Lung (tissue), 12 donors: ENCODE results near the gene MAGEC1. TPM values are rescaled to one million over a fixed set of nuclear protein-coding genes. Genes with fewer than 3 reads are reported as not detected.

Experiments used
- ATAC-seq: fragments of 200-7000 bp; cut with Tn5 transposase; one replicate; pipeline ENCODE4 v1.9.1; 2020; ENCODE audit warnings: moderate number of reproducible peaks; ENCODE audit not compliant: insufficient read depth, low FRiP score
- DNase-seq, 3 donors: peaks; one replicate each; pipeline ENCODE4 v3.0.0-alpha.2; 2013 to 2017
- H3K27ac ChIP-seq, 2 donors: one replicate each; pipeline ENCODE4 v1.5.1; 2013; ENCODE audit warnings: mild to moderate bottlenecking in 2 of 2, moderate library complexity in 2 of 2, control low read depth in 1 of 2, inconsistent platforms in 1 of 2, low read depth in 1 of 2, low read length in 1 of 2
- H3K27me3 ChIP-seq, 3 donors: one replicate each; pipeline ENCODE4 v1.5.1; 2013; ENCODE audit warnings: low read length in 2 of 3; ENCODE audit not compliant: control insufficient read depth in 3 of 3, insufficient read depth in 3 of 3
- H3K36me3 ChIP-seq, 4 donors: one replicate each; pipeline ENCODE4 v1.5.1; 2013; ENCODE audit warnings: low read length in 4 of 4, mild to moderate bottlenecking in 1 of 4, moderate library complexity in 1 of 4; ENCODE audit not compliant: control insufficient read depth in 4 of 4, insufficient read depth in 4 of 4
- H3K4me1 ChIP-seq, 5 donors: one replicate each; pipeline ENCODE4 v1.5.1; 2013; ENCODE audit warnings: low read length in 5 of 5, mild to moderate bottlenecking in 2 of 5, moderate library complexity in 1 of 5; ENCODE audit not compliant: control insufficient read depth in 5 of 5, insufficient read depth in 5 of 5
- H3K4me3 ChIP-seq: one replicate; pipeline ENCODE4 v1.5.1; 2013; ENCODE audit warnings: mild to moderate bottlenecking, control low read depth, moderate library complexity
- H3K9ac ChIP-seq, 2 donors: one replicate each; pipeline ENCODE4 v1.5.1; 2013; ENCODE audit warnings: low read length in 2 of 2, control low read depth in 1 of 2; ENCODE audit not compliant: insufficient read depth in 1 of 2
- H3K9me3 ChIP-seq, 4 donors: one replicate each; pipeline ENCODE4 v1.5.1; 2013; ENCODE audit warnings: low read length in 3 of 4, mild to moderate bottlenecking in 1 of 4, moderate library complexity in 1 of 4; ENCODE audit not compliant: control insufficient read depth in 4 of 4, insufficient read depth in 3 of 4
- WGBS, 2 donors: extraction: QIAGEN DNeasy Blood & Tissue Kit; methylation state at CpG; one replicate each; pipeline ENCODE4 v1.1.7; 2013; 5-methylcytosine and 5-hydroxymethylcytosine counted together
- polyA plus RNA-seq, 2 donors: library from polyadenylated mRNA; stranded (reverse); fragments of 200-250 nt; gene quantifications; one replicate each; pipeline ENCODE4 v1.2.1, GENCODE V29; 2013
- total RNA-seq, 2 donors: library from RNA; depleted of rRNA in 1 of 2; stranded (reverse); fragments of >200 nt in 1 of 2; gene quantifications; one replicate each; pipeline ENCODE4 v1.2.1, GENCODE V29; 2014 to 2021
- TF ChIP-seq, protein P1 (sequence below): IDR thresholded peaks from 2 replicates; pipeline ENCODE4 v1.5.1; 2012; ENCODE audit warnings: mild to moderate bottlenecking; ENCODE audit errors: control extremely low read depth, extremely low read depth
- donor health status: control.
- donor health status: control.
- donor health status: Bipolar disorder and iron deficiency.
- donor health status: healthy.
- donor health status: DM: yes; HTN: yes; CAD: no.

The MAGEC1 gene
- total and polyA plus RNA-seq, 4 donors = 0.48 TPM; not detected in 3

DNA sequence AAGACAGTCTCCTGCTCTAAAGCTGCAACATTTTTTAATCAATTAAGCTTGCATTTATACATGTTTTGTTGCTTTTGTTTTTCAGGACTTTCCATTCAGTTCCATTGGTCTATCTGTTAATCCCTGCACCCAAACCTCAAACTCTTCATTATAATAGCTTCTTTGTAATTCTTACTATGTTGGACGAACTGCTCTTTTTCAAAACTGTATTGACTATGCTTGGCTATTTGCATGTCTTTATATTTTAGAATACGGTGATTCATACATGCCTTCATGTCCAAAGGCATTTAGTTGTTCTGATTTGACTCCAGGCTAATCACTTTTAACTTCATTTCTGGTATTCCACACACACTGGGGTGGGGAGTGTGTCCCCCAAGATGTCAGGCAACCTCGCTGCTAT is 14.1 kb downstream of the MAGEC1 start:
- ATAC-seq (no peak), DNase-seq (no peak)
- 57 to 79% methylated on average over 3 of the region's 3 CpGs for WGBS, 2 donors
- no peaks in the 10 kb centered on the region for H3K36me3 ChIP-seq
- no peaks in the 10 kb centered on the region for H3K27me3 ChIP-seq
- H3K9me3 ChIP-seq = peaks cover 0 to 2% (median 0%) of the 10 kb centered on the region in 4 donors
- no peak overlapping the region for H3K27ac ChIP-seq
- no peaks in the 10 kb centered on the region for H3K4me1 ChIP-seq
- TF ChIP-seq, protein P1, sequence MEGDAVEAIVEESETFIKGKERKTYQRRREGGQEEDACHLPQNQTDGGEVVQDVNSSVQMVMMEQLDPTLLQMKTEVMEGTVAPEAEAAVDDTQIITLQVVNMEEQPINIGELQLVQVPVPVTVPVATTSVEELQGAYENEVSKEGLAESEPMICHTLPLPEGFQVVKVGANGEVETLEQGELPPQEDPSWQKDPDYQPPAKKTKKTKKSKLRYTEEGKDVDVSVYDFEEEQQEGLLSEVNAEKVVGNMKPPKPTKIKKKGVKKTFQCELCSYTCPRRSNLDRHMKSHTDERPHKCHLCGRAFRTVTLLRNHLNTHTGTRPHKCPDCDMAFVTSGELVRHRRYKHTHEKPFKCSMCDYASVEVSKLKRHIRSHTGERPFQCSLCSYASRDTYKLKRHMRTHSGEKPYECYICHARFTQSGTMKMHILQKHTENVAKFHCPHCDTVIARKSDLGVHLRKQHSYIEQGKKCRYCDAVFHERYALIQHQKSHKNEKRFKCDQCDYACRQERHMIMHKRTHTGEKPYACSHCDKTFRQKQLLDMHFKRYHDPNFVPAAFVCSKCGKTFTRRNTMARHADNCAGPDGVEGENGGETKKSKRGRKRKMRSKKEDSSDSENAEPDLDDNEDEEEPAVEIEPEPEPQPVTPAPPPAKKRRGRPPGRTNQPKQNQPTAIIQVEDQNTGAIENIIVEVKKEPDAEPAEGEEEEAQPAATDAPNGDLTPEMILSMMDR = no peak
- H3K9ac ChIP-seq = no peak overlapping the region
- H3K4me3 ChIP-seq = no peak overlapping the region

DNA sequence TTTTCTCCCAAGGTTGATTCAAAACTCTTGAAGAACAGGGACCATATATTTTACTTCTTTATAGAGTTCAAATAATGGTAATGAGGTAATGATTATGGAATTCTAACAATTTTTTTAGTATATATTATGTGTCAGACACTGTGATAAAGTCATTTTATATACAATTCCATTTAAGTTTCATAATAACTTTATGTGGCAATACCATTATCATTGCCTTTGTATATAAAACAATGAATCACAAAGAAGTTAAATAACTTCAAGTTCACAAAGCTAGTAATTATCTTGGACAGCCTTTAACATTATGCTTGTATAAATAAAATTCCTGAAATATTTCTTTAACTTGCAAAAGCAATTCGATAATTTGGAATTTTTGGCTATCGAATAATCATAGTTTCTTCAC is 20.6 kb downstream of the MAGEC1 start:
- no peaks in the 10 kb centered on the region for H3K27me3 ChIP-seq
- no peak overlapping the region for H3K9ac ChIP-seq
- no peak for ATAC-seq
- 70 to 92% methylated on average over 2 of the region's 2 CpGs for WGBS, 2 donors
- H3K9me3 ChIP-seq = no peaks in the 10 kb centered on the region
- DNase-seq = no peak
- TF ChIP-seq, protein P1 = no peak
- H3K4me1 ChIP-seq = no peaks in the 10 kb centered on the region
- no peak overlapping the region for H3K27ac ChIP-seq
- H3K4me3 ChIP-seq = no peak overlapping the region
- no peaks in the 10 kb centered on the region for H3K36me3 ChIP-seq

DNA sequence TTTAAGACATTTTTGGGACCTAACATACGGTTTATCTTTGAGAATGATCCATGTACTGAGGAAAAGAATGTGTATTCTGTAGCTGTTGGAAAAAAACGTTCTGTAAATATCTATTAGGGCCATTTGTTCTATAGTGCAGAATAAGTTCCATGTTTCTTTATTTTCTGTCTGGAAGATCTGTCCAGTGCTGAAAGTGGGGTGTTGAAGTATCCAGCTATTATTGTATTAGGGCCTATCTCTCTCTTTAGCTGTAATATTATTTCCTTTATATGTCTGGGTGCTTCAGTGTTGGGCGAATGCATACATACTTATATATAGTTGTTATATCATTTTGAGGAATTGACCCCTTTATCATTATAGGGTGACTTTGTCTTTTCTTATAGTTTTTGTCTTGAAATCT is 24.7 kb downstream of the MAGEC1 start:
- Histone ChIP-seq H3K4me3 (no peak overlapping the region), H3K27ac (no peak overlapping the region), H3K36me3 (no peaks in the 10 kb centered on the region), H3K9ac (no peak overlapping the region), H3K4me1 (no peaks in the 10 kb centered on the region), H3K27me3 (no peaks in the 10 kb centered on the region), H3K9me3 (no peaks in the 10 kb centered on the region)
- ATAC-seq = no peak
- DNase-seq = no peak
- TF ChIP-seq, protein P1 = no peak
- 44 to 74% methylated on average over 3 of the region's 3 CpGs for WGBS, 2 donors

DNA sequence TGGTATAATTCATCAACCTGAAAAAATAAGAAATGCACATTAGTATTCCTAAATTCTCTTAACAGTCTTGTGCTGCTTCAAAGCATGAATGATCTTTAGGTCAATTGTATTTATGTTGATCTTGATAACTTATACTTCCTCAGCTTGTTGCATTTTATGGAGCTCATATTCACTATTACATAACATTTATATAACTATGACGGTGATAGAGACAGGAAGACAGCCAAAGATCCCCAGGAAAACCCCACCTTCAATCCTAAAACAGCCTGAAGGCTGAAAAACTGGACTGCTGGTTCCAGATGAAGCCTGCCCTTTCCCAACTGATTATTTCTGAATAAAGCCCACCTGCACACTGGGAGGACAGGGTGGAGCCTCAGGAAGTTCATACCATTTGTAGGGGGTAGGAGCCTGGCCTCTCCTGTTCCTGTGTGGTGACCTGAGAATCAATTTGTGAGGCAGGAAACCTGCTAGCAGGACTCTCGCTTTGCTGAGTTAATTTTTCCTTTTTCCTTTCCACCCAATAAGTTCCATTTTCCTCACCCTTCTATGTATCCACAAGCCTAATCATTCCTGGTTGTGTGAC is 30.5 kb downstream of the MAGEC1 start:
- Histone ChIP-seq H3K4me1 (no peaks in the 10 kb centered on the region), H3K9me3 (no peaks in the 10 kb centered on the region), H3K9ac (no peak overlapping the region), H3K27ac (no peak overlapping the region), H3K27me3 (no peaks in the 10 kb centered on the region), H3K36me3 (no peaks in the 10 kb centered on the region), H3K4me3 (no peak overlapping the region)
- 48 to 56% methylated on average over 2 of the region's 2 CpGs for WGBS, 2 donors
- ATAC-seq (no peak), DNase-seq (no peak)
- TF ChIP-seq, protein P1 = no peak
